ENCODE measurements around the gene OCEL1. TPM values are rescaled to one million over a fixed set of nuclear protein-coding genes. Genes with fewer than 3 reads are reported as not detected.

The OCEL1 gene
- total and polyA plus RNA-seq, 2 of the 13 experiments (the other 11 are each of a cell fraction or from before 2014, with no cell fraction given), result 10.6 to 17.2 TPM

- Histone ChIP-seq H3K27me3 (ENCODE audit: control insufficient read depth in 1 of 2, insufficient read depth in 2 of 2, low read length in 2 of 2) (no peaks in the 10 kb centered on the region), H3K9ac (ENCODE audit: insufficient read depth, low read depth, low read length) (no peak overlapping the region), H3K4me1 (ENCODE audit: insufficient read depth, low read length) (no peaks in the 10 kb centered on the region), H3K27ac (ENCODE audit: extremely low read length, insufficient read depth, low read length) (no peak overlapping the region), H3K36me3 (replicated peaks in 1 of 2; ENCODE audit: control insufficient read depth in 1 of 2, insufficient read depth in 2 of 2, low read length in 2 of 2) (peaks cover 9 to 10% of the 10 kb centered on the region in 2 experiments; a peak in 3 of 5 replicates), H4K20me1 (ENCODE audit: insufficient read depth, low read length) (no peaks in the 10 kb centered on the region), H2AFZ (ENCODE audit: low read length) (no peak overlapping the region), H3K4me2 (ENCODE audit: low read depth, low read length) (no peak overlapping the region), H3K79me2 (ENCODE audit: insufficient read depth, low read length) (no peaks in the 10 kb centered on the region), H3K9me3 (ENCODE audit: low read length) (no peaks in the 10 kb centered on the region), H3K4me3 (replicated peaks in 1 of 3; ENCODE audit: insufficient read depth in 1 of 3, low read depth in 2 of 3, low read length in 3 of 3) (no peak overlapping the region)
- WGBS (ENCODE audit: low lambda C conversion rate), result 94% methylated on average over 11 of the region's 11 CpGs
- DNase-seq (ENCODE audit: low spot score) (no peak), ATAC-seq (no peak), FAIRE-seq (no peak)
- BruUV-seq (replicated peaks), result TSS peak; percentile 45
- TF ChIP-seq SNAPC2 (CRISPR knock-in tag; IDR thresholded peaks at IDR 0.05) (no peak), IKZF1 (IDR thresholded peaks at IDR 0.05) (no peak), ZSCAN12 (CRISPR knock-in tag; IDR thresholded peaks at IDR 0.05) (no peak), HNRNPUL1 (IDR thresholded peaks at IDR 0.05; ENCODE audit: low read depth, low read length) (no peak), ELF4 (CRISPR knock-in tag; IDR thresholded peaks at IDR 0.05; ENCODE audit: borderline replicate concordance) (no peak), CCAR2 (optimal IDR thresholded peaks at IDR 0.05; ENCODE audit: low read depth, low read length) (no peak), REL (CRISPR knock-in tag; conservative IDR thresholded peaks at IDR 0.05) (no peak), KAT8 (CRISPR knock-in tag; IDR thresholded peaks at IDR 0.05) (no peak), SIN3A (IDR thresholded peaks at IDR 0.05; ENCODE audit: borderline replicate concordance, low read depth, low read length) (no peak), PHF8 (CRISPR knock-in tag; IDR thresholded peaks at IDR 0.05) (no peak)
- ChIA-PET CTCF (ENCODE audit: low intra/inter-chr PET ratio, low total read pairs) (no interaction called here), POLR2A (no interaction called here)
- in situ Hi-C loops (cut with HindIII; ENCODE audit: extremely low pct_ligation_motif_present, low pct_unique_long_range_greater_than_20kb), result no loop called here
- intact Hi-C loops (cut with micrococcal nuclease; ENCODE audit: unreplicated experiment), result no loop called here
These were observed 42.1 kb upstream of the OCEL1 start for GRCh38 chr19:17183858-17184321.

- ATAC-seq (no peak), DNase-seq (ENCODE audit: low spot score) (no peak), FAIRE-seq (no peak)
- no peaks in the 10 kb centered on the region for H3K79me2 ChIP-seq (ENCODE audit: insufficient read depth, low read length)
- in situ Hi-C loops (cut with HindIII; ENCODE audit: extremely low pct_ligation_motif_present, low pct_unique_long_range_greater_than_20kb) (no loop called here), intact Hi-C loops (cut with micrococcal nuclease; ENCODE audit: unreplicated experiment) (no loop called here)
- H3K4me2 ChIP-seq (ENCODE audit: low read depth, low read length), result no peak overlapping the region
- H3K9me3 ChIP-seq (ENCODE audit: low read length), result no peaks in the 10 kb centered on the region
- H3K4me3 ChIP-seq (replicated peaks in 1 of 3; ENCODE audit: insufficient read depth in 1 of 3, low read depth in 2 of 3, low read length in 3 of 3), result no peak overlapping the region
- H3K27ac ChIP-seq (ENCODE audit: extremely low read length, insufficient read depth, low read length), result no peak overlapping the region
- CTCF ChIA-PET (ENCODE audit: low intra/inter-chr PET ratio, low total read pairs), result no interaction called here
- H3K9ac ChIP-seq (ENCODE audit: insufficient read depth, low read depth, low read length), result no peak overlapping the region
- no peak overlapping the region for H2AFZ ChIP-seq (ENCODE audit: low read length)
- WGBS (ENCODE audit: low lambda C conversion rate), result 94% methylated on average over 5 of the region's 12 CpGs
- H3K36me3 ChIP-seq (replicated peaks in 1 of 2; ENCODE audit: control insufficient read depth in 1 of 2, insufficient read depth in 2 of 2, low read length in 2 of 2), result peaks cover 13 to 14% of the 10 kb centered on the region in 2 experiments; a peak in 4 of 5 replicates
- H3K4me1 ChIP-seq (ENCODE audit: insufficient read depth, low read length), result no peaks in the 10 kb centered on the region
- no peaks in the 10 kb centered on the region for H4K20me1 ChIP-seq (ENCODE audit: insufficient read depth, low read length)
- no peaks in the 10 kb centered on the region for H3K27me3 ChIP-seq (ENCODE audit: control insufficient read depth in 1 of 2, insufficient read depth in 2 of 2, low read length in 2 of 2)
- BruUV-seq (replicated peaks), result no TSS peak
- POLR2A ChIA-PET, result no interaction called here
- TF ChIP-seq HIC2 (CRISPR knock-in tag; IDR thresholded peaks at IDR 0.05; ENCODE audit: low read depth) (no peak), MYPOP (CRISPR knock-in tag; IDR thresholded peaks at IDR 0.05) (no peak), NR3C1 (CRISPR knock-in tag; IDR thresholded peaks at IDR 0.05) (no peak), CHD4 (IDR thresholded peaks at IDR 0.05; ENCODE audit: borderline replicate concordance, low read length) (no peak), ZNF644 (CRISPR knock-in tag; IDR thresholded peaks at IDR 0.05; ENCODE audit: low read depth) (no peak), FOXK2 (IDR thresholded peaks at IDR 0.05) (no peak), ZNF788 (CRISPR knock-in tag; IDR thresholded peaks at IDR 0.05; ENCODE audit: borderline replicate concordance) (no peak), MZF1 (CRISPR knock-in tag; IDR thresholded peaks at IDR 0.05; ENCODE audit: borderline replicate concordance) (no peak), ATF1 (CRISPR knock-in tag; IDR thresholded peaks at IDR 0.05) (no peak)
These were observed 41.6 kb upstream of the OCEL1 start for GRCh38 chr19:17184371-17184841.

Data from HepG2 (cell line).